HG03432 (cell line): ENCODE measurements around the gene AIRE.
"Not testable (repeated sequence)": the region's sequence is repeated elsewhere in the genome, so short reads cannot be mapped to it uniquely, and the experiment has no call there.

ENCODE experiments used
- ATAC-seq: cut with Tn5 transposase; IDR thresholded peaks from one replicate; pipeline ENCODE4 v1.9.1; 2021; ENCODE audit warnings: mild to moderate bottlenecking, moderate library complexity; ENCODE audit not compliant: unreplicated experiment

The AIRE gene

DNA sequence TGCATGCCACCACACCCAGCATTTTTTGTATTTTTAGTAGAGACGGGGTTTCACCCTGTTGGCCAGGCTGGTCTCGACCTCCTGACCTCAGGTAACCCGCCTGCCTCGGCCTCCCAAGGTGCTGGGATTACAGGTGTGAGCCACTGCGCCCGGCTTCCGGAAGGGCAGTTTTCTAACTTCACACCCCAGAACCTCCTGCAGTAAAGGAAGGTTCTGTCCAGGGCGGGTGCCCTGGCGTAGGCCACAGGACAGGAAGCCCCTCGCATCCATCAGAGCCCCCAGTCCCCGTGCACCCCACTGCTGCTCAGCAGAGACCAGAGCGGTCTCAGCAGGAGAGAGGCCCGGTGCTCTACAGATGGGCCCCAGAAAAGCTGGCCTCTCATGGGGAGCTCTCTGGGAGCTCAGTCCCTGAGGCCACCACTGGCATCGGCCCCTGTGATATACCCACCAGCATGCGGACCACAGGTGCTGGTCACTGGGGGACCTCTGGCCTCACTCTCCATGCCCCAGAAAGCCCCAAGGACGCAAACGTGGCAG is 19.9 kb upstream of the AIRE start:
- ATAC-seq, result no peak

DNA sequence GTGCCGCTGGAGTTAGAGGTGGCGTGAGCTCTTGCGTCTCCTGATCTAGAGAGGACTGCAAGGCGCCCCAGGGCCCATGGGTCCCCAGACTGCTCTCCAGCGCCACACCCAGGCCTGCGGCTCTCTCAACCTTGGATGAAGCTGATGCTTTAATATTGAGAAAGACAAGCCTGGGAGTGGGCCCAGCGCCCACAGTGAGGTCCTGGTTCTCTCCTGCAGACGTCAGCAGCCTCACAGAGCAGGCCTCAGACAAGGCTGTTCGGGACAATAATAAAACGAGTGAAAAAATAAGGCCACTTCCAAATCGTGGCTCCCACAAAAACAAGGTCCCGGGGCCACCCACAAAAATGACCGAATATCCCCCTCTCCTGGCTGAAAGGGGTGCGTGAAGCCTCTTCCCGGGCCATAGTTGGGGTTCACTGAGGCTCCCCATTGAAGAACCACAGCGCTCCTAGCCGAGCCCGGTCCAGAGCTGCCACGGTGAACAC is 18.0 kb upstream of the AIRE start:
- ATAC-seq, result no peak

GRCh38 chr21:44269090-44269489 is 16.6 kb upstream of the AIRE start:
- no peak for ATAC-seq

DNA sequence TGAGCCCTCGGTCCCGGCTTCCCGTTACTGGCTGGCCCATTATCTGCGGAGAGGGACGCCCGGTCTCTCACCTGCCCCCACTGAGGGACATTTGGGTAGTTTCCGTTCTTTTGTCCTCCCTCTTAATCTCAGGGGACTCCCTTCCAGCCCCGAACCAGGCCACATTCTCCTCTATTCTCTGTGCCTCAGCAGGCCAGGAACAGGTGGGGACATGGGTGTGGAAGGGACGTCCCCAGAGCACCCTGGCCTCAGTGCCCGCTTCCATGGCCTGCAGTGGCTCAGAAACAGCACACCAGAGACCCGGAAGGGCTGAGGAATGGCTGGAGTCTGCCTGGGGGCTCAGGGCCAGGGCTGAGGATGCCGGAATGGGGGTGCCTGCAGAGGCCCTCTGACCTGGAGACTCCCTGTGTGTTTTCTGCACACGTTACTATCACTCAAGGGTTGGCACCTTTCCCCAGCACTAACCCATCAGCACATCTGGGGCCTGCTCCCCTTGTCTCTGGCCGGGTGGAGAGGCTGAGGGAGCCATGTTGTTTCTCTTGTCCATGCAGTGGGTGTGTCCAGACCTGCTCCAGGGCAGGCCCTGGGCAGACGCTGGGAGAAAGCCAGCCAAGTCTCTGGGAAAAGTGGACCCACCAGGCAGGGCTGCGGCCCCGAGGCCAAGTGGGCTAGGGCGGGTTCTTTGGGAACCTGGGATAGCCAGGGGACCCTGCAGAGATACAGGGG is 14.0 kb upstream of the AIRE start:
- ATAC-seq, result no peak

DNA sequence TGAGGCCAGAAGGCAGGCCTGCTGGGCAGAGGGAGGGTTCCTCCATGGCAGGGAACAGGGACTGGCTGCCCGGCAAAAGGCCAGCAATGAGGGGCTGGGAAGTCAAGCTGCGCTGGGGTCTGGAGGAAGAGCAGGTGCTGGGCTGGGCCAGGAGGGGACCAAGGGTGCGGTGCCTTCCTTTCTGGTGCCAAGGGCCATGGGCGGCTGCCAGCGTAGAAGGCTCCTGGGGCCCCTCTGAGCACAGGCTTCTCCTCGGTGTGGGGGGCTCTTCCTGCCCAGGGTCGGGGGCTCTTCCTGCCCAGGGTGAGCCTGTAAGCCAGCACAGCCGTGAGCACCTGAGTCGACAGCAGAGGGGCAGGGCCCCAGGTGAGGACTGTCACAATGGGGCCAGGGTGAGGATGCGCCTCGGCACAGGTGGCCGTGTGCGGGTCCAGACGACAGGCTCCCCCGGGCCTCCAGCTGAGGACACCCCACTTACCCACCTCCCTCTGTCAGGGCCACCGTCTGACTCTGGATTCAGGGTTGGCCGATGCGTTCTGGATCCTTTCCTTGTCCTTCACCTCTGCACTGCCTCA is 13.3 kb upstream of the AIRE start:
- no peak for ATAC-seq

GRCh38 chr21:44273046-44273445 is 12.6 kb upstream of the AIRE start:
- ATAC-seq, result no peak

- no peak for ATAC-seq
Observed at GRCh38 chr21:44275041-44275440, 10.6 kb upstream of the AIRE start.

DNA sequence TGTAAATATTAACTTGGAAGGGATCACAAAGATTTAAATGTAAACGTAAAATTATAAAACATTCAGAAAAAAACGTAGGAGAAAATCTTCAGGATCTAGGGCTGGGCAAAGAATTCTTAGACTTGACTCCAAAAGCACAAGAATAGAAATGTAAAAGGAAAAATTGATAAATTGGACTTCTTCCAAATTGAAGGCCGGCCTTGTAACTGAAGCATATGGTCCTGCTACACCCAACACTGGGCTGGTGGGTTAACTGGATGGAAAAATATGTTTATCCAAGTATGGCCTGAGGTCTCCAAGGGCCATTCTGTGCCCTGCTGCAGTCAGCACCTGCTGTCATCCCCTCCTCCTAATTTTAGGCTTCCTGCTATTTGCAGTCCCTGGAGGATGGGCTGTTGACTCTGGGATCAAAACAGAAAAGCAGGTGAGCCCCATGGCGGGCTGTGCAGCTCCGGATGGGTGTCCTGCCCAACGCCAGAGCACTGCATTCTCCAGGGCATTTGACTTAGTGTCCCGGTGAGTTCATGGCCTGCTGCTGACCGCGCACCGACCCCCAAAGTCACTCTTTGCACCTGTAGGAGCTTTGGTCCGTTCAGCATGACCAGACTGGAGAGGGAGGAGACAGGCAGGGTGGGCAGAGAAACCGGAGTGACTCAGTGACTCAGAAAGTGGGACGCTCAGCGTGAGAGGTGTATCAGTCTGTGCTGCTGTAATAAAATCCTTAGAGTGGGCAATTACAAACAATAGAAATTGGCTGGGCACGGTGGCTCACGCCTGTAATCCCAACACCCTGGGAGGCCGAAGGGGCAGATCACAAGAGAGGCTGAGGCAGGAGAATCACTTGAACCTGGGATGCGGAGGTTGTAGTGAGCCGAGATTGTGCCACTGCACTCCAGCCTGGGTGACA is 6.1 kb upstream of the AIRE start:
- ATAC-seq, result no peak

DNA sequence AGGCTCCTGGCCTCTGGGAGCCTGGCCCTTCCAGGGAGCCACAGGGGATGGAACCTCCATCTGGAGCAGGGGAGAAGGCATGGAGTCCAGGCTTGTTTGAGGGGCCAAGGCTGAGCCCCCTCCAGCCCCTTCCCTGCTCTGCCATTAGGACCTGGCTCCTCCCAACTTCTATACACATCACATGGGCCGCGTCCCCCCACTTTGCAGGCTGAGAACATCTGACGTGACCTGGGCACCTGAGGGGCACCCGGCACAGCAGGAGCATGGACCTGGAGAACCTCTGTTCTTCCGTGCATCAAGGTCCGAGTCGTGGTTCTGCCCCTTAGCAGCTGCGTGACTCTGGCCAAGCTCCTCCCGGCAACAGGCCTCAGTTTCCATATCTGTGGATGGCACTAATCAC is 3.9 kb upstream of the AIRE start:
- ATAC-seq, result no peak

DNA sequence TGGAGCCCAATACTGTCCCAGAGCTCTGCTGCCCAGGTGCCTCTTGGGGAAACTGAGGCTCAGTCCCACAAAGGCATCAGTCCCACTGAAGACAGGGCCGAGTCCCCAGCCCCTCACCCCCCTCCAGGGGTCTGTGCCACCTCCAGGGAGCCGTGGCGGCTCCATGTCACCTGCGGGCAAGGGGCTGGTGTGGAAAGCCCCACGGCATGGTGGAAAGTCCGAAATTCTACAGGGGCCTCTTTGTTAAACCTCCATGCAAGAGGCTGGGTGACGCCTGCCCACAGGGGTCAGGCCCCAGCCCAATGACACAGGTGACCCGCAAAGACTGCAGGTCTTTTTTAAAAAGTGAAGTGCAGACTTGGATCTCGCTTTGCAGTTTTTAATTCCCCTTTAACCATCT is 3.3 kb upstream of the AIRE start:
- ATAC-seq, result no peak

- ATAC-seq, result not testable (repeated sequence)
Observed at GRCh38 chr21:44283211-44283785, 2.4 kb upstream of the AIRE start.

DNA sequence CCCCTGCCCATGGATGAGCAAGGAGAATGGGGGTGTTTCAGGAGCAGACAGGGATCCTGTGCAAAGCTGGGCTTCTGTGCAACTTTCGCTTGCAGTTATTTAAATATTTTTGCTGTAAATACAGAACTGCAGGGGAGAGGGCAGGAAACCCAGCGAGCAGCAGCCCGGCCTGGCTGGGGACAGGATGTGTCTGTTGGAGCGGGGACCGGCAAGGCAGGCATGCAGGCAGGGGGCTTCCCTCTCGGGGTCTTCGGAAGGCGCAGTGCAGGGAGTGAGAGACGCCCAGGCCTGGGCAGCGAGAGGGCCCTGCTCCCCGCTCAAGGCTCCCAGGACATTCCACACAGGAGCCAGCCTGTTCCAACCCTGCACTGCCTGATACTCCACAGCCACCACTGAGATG is 1.7 kb upstream of the AIRE start:
- no peak for ATAC-seq

DNA sequence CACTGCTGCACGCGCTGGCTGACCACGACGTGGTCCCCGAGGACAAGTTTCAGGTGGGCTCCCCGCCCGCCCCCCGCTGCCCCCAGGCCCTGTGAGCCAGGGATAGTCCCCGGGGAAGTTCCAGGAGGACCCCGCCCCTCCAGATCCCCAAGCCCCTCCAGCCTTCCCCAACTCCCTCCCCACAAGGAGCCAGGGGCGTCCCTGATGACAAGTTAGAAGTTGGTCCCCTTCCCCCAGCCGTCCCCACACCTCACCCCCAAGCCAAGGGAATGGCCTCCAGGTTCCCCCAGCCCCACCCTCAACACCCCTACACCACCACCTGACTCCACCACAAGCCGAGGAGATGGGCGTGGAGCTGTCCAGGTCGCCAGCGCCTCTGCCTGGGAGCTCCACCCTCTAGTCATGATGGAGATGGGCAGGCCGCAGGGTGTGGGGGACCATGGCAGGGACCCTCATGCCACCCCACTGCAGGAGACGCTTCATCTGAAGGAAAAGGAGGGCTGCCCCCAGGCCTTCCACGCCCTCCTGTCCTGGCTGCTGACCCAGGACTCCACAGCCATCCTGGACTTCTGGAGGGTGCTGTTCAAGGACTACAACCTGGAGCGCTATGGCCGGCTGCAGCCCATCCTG is 525 bp downstream of the AIRE start:
- ATAC-seq, result no peak

DNA sequence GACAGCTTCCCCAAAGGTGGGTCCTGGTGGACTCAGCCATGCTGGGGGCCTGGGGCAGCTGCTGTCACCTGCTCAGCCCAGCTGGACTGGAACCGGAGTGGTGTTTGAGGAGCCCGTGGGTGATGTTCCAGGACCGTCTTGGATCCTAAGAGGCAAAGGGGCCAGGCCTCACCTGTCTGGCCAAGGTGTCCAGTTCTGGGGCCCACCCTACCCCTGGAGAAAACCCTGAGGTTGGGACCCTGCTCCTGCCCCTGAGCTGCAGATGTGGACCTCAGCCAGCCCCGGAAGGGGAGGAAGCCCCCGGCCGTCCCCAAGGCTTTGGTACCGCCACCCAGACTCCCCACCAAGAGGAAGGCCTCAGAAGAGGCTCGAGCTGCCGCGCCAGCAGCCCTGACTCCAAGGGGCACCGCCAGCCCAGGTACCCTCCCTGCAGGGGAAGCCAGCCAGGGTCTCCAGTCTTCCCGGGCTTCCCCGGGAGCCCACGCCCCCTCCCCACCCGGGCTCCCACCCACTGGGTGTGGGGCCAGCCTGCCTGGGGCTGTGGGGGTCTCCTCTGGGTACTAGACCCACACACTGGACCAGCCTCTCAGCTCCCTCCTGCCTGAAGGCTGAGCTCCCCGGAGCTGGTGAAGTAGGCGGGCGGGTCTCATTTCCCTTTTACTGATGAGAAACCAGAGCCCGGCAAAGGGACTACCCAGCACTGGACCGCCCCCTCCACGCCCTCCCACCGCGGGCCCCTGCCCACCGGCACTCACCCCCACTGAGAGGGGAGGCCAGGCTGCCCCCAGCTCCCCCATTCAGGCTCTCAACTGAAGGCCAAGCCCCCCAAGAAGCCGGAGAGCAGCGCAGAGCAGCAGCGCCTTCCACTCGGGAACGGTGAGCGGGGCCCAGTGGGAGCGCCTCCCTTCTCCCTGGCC is 1.3 kb downstream of the AIRE start:
- no peak for ATAC-seq

DNA sequence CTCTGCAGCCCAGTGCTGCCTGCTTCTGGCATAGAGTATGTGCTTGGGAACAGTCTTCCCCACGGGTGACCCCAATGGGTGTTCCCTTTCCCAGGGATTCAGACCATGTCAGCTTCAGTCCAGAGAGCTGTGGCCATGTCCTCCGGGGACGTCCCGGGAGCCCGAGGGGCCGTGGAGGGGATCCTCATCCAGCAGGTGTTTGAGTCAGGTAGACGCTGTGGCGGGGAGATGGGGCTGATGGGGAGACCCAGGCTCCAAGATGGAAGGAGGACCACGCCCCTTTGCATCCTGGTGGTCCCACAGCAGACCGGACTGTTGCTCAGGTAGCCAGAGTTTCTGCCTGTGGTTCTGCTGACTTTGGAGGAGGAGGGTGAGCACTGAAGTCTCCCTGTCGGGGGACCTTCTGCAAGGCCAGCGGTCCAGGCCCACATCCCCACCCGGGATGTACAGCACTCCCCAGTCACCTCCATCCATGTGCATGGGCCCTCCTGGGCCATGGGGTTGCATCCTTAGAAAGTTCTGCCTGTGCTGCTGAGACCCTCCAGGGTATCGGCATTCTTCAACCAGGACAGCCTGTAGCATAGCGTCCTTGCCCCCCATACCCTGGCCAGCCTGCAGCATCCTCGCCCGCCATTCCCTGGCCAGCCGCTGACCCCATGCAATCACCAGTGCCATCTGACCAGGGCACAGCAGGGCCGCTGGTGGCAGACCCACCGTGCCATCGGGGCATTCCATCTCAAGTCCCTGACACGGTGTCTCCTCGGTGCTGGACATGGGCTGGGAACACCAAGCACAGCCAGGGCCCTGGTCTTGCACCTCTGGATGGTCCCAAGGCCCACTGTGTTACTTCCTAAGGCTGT is 2.8 kb downstream of the AIRE start:
- ATAC-seq, result no peak

GRCh38 chr21:44289381-44290010 is 3.8 kb downstream of the AIRE start:
- ATAC-seq, result no peak

DNA sequence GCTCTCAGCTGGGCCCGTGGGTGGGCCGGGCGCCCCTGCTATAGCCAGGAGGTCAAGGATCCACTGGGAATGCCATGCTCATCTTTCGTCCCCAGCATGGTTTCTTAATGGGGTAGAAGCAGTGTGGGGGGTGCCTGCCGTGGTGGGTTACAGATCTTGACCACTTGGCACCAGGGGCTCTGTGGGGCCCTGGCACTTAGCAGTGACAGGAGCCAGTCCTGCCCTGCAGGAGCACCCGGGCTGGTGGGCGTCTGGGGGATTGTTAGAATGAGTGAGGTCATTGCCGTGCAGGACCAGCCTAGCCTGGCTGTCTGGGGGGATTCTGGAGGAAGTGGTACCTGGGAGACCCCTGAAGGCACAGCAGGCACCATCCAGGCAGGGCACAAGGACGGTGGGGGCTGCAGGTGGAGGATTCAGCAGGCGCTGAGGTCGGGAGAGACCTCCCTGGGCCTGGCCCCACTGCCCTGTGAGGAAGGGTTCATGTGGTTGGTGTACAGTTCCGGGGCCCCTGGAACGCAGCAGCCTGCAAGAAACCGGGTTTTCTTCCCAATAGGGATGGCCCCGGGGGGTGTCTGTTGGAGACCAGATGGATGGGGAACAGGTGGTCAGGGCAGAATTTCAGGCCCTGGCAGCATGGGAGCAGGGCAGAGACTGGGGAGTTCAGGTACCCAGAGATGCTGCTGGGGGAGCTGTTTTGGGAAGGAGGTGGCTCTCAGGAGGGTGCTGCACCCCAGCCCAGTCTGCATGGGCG is 4.8 kb downstream of the AIRE start:
- no peak for ATAC-seq
